Measurements from ENCODE around the gene CHCT1.
A peak's percentile ranks its signal among the peaks of the same experiment; 100 is the strongest.
"Not testable (repeated sequence)": the region's sequence is repeated elsewhere in the genome, so short reads cannot be mapped to it uniquely, and the experiment has no call there.

Gene CHCT1

DNA sequence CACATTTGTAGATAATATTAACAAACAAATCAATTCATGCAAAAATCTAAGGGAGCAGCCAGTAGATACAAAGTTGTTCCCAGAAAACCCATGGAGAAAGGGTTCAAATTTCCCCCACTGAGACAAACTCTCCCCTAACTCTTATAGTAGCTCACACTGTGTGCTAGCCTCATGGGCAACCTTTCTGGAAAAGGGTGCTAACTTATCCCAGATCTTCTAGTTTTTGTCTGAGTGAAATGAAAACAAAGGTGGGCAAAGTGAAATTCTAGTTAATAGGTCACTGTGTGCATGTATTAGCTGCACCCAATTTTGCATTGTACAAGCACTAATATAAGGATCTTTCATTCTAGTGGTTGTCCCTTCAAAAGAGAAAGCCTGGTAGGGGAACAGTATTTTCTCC lies 20.5 kb upstream of the CHCT1 start:
- no peak for DNase-seq

- no peak for DNase-seq
Observed at GRCh38 chr17:60403523-60403810, 18.8 kb upstream of the CHCT1 start.

GRCh38 chr17:60403962-60404361 lies 18.3 kb upstream of the CHCT1 start:
- no peak for DNase-seq

DNA sequence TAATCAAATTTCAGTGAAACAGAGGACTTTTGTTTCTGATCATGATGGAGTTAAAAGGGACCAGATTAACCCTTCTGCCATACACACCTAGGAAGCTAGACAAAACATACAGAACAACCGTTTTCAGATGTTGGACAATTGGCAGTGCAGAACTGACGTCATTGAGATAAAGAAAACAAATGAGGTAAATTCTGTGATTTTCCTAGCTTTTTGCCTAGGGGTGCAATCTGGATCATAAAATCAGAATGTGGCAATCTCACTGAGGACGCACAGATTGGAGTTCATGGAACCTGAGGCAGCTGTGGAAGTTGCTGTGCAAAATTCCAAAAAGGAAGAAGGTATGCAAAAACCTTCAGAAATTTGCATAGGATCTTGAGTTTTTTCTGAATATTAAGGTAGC lies 15.4 kb upstream of the CHCT1 start:
- no peak for DNase-seq

DNA sequence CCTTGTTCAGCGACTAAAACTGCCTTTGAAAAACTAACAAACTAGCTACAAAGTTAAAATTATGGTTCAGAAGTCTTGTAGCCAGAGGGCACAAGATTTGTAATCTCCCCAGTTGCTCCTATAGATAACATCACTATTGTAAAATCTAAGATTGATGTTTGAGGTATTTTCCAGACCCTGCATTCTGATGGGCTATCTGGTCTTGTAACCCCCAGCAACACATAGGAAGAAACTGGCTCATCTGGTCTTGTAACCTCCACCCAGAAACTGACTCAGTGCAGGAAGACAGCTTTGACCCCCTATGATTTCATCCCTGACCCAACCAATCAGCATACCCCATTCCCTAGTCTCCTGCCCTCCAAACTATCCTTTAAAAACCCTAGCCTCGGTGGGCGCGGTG lies 12.3 kb upstream of the CHCT1 start:
- no peak for DNase-seq

DNA sequence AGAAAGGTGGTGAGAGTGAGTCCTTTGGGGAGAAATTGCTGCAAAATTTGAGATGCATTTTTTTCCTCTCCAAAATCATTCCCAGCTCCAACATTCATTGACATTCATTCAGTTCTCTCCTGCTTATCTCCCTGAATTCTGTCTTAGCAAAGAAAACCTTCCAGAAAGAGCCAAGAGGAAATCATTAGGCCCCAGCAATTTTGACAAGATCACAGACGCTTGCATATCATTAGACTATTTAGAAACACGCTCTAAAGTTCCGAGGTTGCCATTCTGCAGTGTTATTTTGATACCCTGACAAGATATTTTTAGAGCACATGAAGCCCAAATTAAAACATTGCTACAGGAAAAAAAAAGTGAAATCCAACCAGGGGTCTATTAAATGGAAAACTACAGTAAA lies 9.6 kb upstream of the CHCT1 start:
- DNase-seq = no peak

DNA sequence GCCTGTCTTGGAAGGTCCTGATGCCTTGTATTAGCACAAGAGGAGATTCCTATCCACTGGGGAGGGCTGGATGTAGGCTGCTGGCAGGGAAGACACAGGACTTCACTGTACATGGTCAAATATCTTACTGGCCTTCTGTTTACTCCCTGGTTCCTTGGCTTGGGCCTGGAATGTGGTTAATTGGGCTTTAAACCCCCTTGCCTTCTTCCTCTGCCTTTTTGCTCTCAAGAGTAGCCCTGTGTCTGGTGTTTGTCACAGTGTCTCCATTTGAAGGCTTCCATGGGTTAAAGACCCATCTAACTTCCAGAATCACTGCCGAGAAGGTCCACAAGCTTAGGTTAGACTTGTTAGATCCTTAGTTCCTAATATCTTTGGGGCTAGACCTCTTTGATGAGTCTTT lies 7.1 kb upstream of the CHCT1 start:
- DNase-seq = no peak

DNA sequence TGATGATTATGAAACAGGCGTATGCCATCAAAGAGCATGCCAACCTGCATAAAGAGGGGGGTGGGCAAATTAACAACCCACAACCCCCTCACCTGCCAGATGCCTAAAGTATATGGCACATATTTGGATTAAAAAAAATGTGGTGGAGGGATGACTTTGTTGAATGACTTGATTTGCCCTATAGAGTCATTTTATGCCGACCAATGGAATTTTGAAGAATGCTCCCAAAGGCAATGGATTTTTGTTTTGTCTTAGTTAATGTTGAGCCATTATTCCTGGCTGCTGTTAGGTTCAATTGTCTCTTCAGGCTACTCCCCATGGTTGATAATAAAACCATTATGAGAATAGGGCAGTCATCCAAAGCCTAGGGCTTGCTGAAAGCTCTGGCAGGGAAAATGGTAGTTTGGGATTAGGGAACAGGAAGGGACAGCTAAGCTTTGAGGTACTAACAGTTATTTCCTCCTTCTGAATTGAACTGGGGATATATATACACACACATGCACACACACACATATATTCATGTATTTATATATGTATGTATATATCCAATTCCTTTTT lies 5.8 kb upstream of the CHCT1 start:
- DNase-seq = no peak

GRCh38 chr17:60419003-60419402 lies 3.3 kb upstream of the CHCT1 start:
- not testable (repeated sequence) for DNase-seq

- DNase-seq = not testable (repeated sequence)
Observed at GRCh38 chr17:60419875-60420274, 2.4 kb upstream of the CHCT1 start.

GRCh38 chr17:60421273-60422161 lies 772 bp upstream of the CHCT1 start:
- DNase-seq = no peak

DNA sequence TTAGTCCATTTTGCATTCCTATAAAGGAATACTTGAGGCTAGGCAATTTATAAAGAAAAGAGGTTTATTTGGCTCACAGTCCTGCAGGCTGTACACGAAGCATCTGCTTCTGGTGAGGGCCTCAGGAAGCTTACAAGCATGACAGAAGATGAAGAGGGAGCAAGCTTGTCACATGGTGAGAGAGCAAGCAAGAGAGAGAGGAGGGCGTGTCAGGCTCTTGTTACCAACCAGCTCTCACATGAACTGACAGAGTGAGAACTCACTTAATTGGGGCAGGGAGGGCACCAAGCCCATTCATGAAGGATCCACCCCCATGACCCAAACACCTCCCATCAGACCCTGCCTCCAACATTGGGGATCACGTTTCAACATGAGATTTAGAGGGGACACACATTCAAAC lies 1.6 kb downstream of the CHCT1 start:
- no peak for DNase-seq

- DNase-seq = no peak
Observed at GRCh38 chr17:60425626-60426025, 3.3 kb downstream of the CHCT1 start.

- DNase-seq = no peak
Observed at GRCh38 chr17:60426596-60426995, 4.3 kb downstream of the CHCT1 start.

DNA sequence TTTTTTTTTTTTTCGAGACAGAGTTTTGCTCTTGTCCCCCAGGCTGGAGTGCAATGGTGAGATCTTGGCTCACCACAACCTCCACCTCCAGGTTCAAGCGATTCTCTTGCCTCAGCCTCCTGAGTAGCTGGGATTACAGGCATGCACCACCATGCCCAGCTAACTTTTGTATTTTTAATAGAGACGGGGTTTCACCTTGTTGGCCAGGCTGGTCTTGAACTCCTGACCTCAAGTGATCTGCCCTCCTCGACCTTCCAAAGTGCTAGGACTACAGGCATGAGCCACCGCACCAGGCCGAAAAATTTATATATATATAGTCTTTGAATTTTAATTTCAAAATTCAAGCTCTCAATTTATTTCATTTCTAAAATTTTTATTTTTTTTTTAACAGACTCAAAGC lies 6.2 kb downstream of the CHCT1 start:
- not testable (repeated sequence) for DNase-seq

GRCh38 chr17:60430561-60430960 lies 8.3 kb downstream of the CHCT1 start:
- not testable (repeated sequence) for DNase-seq

DNA sequence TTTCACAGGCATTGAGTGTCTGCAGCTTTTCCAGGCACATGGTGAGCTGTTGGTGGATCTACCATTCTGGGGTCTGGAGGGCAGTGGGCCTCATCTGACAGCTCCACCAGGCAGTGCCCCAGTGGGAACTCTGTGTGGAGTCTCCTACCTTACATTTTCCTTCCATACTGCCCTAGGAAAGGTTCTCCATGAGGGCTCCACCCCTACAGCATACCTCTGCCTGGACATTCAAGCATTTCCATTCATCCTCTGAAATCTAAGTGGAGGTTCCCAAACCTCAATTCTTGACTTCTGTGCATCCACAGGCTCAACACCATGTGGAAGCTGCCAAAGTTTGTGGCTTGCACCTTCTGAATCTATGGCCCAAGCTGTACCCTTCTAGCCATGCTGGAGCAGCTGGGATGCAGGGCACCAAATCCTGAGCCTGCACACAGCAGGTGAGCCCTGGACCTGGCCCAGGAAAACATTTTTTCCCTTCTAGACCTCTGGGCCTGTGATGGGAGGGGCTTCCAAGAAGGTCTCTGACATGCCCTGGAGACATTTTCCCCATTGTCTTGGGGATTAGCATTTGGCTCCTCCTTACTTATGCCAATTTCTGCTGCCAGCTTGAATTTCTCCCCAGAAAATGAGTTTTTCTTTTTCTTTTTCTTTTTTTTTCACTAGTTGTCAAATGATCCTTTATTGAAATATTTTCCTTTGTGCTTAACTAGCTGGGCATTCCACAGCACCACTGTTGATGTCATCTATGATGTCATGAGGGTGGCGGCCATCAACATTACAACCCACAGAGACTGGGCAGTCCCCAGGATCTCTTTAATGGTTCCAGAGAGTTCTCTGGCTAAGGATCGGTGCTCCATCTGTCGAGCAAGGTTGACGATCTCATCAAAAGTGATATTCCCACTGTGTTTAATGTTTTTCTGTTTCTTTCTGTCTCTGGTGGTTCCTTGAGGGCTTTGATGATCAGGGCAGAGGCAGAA lies 11.0 kb downstream of the CHCT1 start:
- DNase-seq = not testable (repeated sequence)

DNA sequence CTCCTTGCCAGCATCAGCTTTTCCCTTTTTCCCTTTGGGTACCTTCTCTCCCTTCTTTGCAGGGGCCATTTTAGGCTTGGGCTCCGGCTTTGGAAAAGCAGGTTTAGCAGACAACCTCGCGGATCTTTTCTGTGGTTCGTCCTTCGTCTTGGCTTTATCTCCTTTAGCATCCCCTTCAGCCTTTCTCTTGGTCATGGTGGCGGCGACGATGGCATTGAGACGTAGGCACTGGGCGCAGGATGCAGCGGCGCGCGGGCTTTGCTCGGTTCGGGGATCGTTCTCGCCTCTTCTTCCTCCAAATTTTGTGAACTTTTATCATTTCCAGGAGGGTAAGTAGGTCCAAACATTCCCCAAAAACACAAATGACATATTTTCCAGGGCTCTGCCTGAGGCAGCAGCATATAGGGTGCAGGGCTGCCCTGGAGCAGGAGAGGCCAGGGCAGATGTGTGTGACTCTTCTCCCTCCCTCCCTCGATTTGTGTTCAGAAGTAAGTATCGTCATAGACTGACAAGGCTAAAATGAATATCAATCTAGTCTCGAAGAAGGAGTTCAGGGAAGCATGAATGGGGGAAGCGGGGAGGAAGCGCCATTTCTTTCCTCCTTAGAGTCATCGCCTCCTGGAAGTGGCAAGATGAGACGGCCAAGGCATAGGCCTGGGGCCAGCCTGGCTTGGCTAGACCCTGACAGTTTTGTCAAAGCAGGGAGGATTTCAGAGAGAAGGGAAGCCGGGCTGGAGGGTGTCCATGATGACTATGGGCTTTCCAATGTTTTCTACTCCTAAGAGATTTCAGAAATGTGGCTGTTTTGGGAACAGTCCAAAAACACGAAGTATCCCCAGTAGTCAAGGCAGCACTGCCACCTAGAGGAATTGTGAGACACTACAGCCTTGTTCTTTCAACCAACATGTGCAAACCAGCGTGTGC lies 13.2 kb downstream of the CHCT1 start:
- peak; percentile 17 for DNase-seq

- no peak for DNase-seq
Observed at GRCh38 chr17:60436676-60437075, 14.4 kb downstream of the CHCT1 start.

DNA sequence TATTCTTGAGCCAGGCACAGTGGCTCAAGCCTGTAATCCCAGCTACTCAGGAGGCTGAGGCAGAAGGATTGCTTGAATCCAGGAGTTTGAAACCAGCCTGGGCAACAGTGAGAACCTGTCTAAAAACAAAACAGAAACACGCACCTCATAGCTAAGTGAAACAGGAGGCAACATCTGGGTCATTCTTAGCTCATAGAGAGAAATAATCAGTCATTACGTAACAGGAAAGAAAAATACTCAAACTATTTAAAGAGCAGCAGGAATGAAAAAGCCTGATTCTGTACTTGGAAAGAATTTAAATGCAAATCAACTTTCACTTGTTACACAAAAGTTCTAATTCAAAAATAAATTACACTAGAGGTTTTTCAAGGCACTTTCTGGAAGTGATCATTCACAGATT lies 17.2 kb downstream of the CHCT1 start:
- no peak for DNase-seq

DNA sequence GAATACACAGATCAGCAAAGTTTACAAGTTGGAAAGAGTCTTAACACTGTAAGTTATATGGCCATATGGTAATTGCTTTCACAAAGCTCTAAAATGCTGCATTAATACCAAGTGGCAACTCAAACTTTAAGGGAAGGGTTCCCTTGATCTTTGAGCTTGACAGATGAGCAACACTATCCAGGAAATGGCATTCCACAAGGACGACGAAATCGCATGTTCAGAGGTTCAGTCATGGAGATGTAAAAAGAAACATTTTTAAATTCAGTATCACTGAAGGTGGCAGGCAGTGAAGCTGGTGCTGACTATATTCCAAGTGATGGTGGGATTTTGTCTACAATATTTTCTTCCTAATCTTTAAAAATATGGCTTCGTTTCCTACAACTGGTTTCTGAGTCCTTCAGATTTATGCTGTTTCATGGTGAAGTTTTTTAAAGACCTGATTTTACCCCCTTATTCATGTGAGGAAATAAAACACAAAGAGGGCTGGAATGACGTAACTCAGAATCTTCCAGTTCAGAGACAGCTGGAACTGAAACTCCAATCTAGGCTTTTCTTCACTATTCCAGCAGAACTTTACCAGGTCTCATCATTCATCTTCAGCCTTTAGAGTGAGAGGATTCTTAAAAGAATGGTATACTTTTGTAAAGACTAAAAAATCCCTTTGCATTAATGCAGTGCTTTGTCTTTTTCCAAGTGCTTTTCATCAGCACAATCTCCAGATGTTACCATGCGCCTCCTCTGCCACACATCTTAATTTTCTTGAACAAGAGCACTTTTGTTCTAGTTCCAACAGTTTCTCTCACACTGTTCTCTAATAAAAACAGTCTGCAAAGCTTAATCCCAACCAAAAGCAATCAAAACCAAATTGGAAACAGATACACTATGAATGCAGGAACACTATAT lies 20.2 kb downstream of the CHCT1 start:
- DNase-seq = no peak

All from NCI-H1436 treated with DMSO at 0.1 percent for 48 hours (cell line).